Lower leg skin (tissue), 4 donors: Measurements from ENCODE around the gene WDR18. TPM values are rescaled to one million over a fixed set of nuclear protein-coding genes. Genes with fewer than 3 reads are reported as not detected.

ENCODE experiments used
- DNase-seq, 2 donors: peaks; one replicate each; pipeline ENCODE4 v3.0.0-alpha.2; 2019; ENCODE audit warnings: low spot score in 2 of 2
- H3K4me3 ChIP-seq: fragments of 200-600 bp; sonication (generic); 2 replicates; pipeline ENCODE4 v1.5.1; 2017; ENCODE audit warnings: mild to moderate bottlenecking, low read depth; ENCODE audit not compliant: poor library complexity, severe bottlenecking
- CTCF ChIP-seq, 3 donors: fragments of 450-650 bp; IDR thresholded peaks; one replicate each; pipeline ENCODE4 v1.5.1; 2016; ENCODE audit warnings: antibody characterized with exemption in 3 of 3, mild to moderate bottlenecking in 3 of 3, moderate library complexity in 2 of 3
- POLR2A ChIP-seq, 2 donors: fragments of 450-650 bp; IDR thresholded peaks; one replicate each; pipeline ENCODE4 v1.6.1; 2016 to 2017; ENCODE audit warnings: antibody characterized with exemption in 2 of 2, mild to moderate bottlenecking in 1 of 2, moderate library complexity in 1 of 2
- WGBS, 2 donors: methylation state at CpG; one replicate each; pipeline ENCODE4 v1.1.5; 2018; 5-methylcytosine and 5-hydroxymethylcytosine counted together
- intact Hi-C: fragments of 100-400 bp; cut with DNase I; formaldehyde crosslinking; loops from one replicate; pipeline ENCODE4 v1.15.0; 2023; ENCODE audit warnings: low total_unique reads
- total RNA-seq, 4 donors: library from RNA; depleted of rRNA; stranded (reverse); fragments of >200 nt; gene quantifications; one replicate each; pipeline ENCODE4 v1.1.0, GENCODE V29; 2016

The WDR18 gene
- total RNA-seq, 4 donors from 2014 or later: 29.0 to 66.9 (median 39.9) TPM

GRCh38 chr19:979318-979741 lies 4.8 kb upstream of the WDR18 start:
- intact Hi-C loops: loop anchor here (10.0 kb wide), 1 partner anchor 215 kb away; no protein-coding TSS in a partner anchor
- DNase-seq: no peak
- TF ChIP-seq CTCF (IDR thresholded peaks at IDR 0.05) (no peak), POLR2A (IDR thresholded peaks at IDR 0.05) (no peak)
- no peak overlapping the region for H3K4me3 ChIP-seq
- 39 to 55% methylated on average over 10 to 16 of the region's 19 CpGs for WGBS, 2 donors

- no peak overlapping the region for H3K4me3 ChIP-seq
- 34 to 42% methylated on average over 24 of the region's 32 CpGs for WGBS, 2 donors
- DNase-seq: no peak
- no peak for TF ChIP-seq POLR2A (IDR thresholded peaks at IDR 0.05)
- no peak for TF ChIP-seq CTCF (IDR thresholded peaks at IDR 0.05)
- intact Hi-C loops: loop anchor here (10.0 kb wide), 1 partner anchor 126 kb away; the partner anchor contains the start of genes CFD and ELANE
Observed at GRCh38 chr19:980133-980998, 3.8 kb upstream of the WDR18 start.

- DNase-seq: peak in 1 of 2 donors; percentile 95
- no peak overlapping the region for H3K4me3 ChIP-seq
- intact Hi-C loops: loop anchor here (1.0 to 10.0 kb wide), 2 partner anchors 61 to 128 kb away; partner anchors contain the start of genes CFD and ELANE
Observed at GRCh38 chr19:982567-983170, 1.5 kb upstream of the WDR18 start.

GRCh38 chr19:986083-986482 lies 1.9 kb downstream of the WDR18 start:
- 97 to 100% methylated on average over 3 to 12 of the region's 14 CpGs for WGBS, 2 donors
- intact Hi-C loops: loop anchor here (10.0 kb wide), 1 partner anchor 131 kb away; the partner anchor contains the start of genes CFD and ELANE
- TF ChIP-seq POLR2A (IDR thresholded peaks at IDR 0.05): no peak
- TF ChIP-seq CTCF (IDR thresholded peaks at IDR 0.05): no peak
- H3K4me3 ChIP-seq: no peak overlapping the region
- no peak for DNase-seq

More at GRCh38 chr19:982567-983170, 1.5 kb upstream of the WDR18 start:
- 0 to 1% methylated on average over 43 to 46 of the region's 46 CpGs for WGBS, 2 donors
- no peak for TF ChIP-seq CTCF (IDR thresholded peaks at IDR 0.05)
- no peak for TF ChIP-seq POLR2A (IDR thresholded peaks at IDR 0.05)

GRCh38 chr19:988081-988480 lies 3.9 kb downstream of the WDR18 start:
- DNase-seq: no peak
- 61 to 80% methylated on average over 10 to 14 of the region's 14 CpGs for WGBS, 2 donors
- no peak for TF ChIP-seq POLR2A (IDR thresholded peaks at IDR 0.05)
- TF ChIP-seq CTCF (IDR thresholded peaks at IDR 0.05): no peak
- intact Hi-C loops: loop anchor here (10.0 kb wide), 1 partner anchor 133 kb away; the partner anchor contains the start of genes CFD and ELANE
- no peak overlapping the region for H3K4me3 ChIP-seq
